ENCODE measurements around the gene GSTM4.
A peak's percentile ranks its signal among the peaks of the same experiment; 100 is the strongest.

GSTM4 gene

GRCh38 chr1:109624201-109625010 lies 31.5 kb upstream of the GSTM4 start:
- no peak for DNase-seq (ENCODE audit: low spot score)

GRCh38 chr1:109625176-109625575 lies 30.7 kb upstream of the GSTM4 start:
- DNase-seq (ENCODE audit: low spot score) = no peak

- DNase-seq (ENCODE audit: low spot score) = no peak
These were observed 30.0 kb upstream of the GSTM4 start for GRCh38 chr1:109625601-109626560.

GRCh38 chr1:109626682-109627408 lies 29.1 kb upstream of the GSTM4 start:
- DNase-seq (ENCODE audit: low spot score) = no peak

GRCh38 chr1:109627692-109628399 lies 28.1 kb upstream of the GSTM4 start:
- DNase-seq (ENCODE audit: low spot score) = no peak

- DNase-seq (ENCODE audit: low spot score) = peak; percentile 23
These were observed 27.2 kb upstream of the GSTM4 start for GRCh38 chr1:109628540-109629321.

- DNase-seq (ENCODE audit: low spot score) = no peak
These were observed 26.4 kb upstream of the GSTM4 start for GRCh38 chr1:109629372-109630030.

GRCh38 chr1:109630081-109630897 lies 25.6 kb upstream of the GSTM4 start:
- no peak for DNase-seq (ENCODE audit: low spot score)

- DNase-seq (ENCODE audit: low spot score) = no peak
These were observed 24.9 kb upstream of the GSTM4 start for GRCh38 chr1:109630898-109631512.

GRCh38 chr1:109631513-109632505 lies 24.1 kb upstream of the GSTM4 start:
- DNase-seq (ENCODE audit: low spot score) = no peak

- no peak for DNase-seq (ENCODE audit: low spot score)
These were observed 23.1 kb upstream of the GSTM4 start for GRCh38 chr1:109632671-109633346.

- no peak for DNase-seq (ENCODE audit: low spot score)
These were observed 21.6 kb upstream of the GSTM4 start for GRCh38 chr1:109634292-109634691.

- DNase-seq (ENCODE audit: low spot score) = no peak
These were observed 20.8 kb upstream of the GSTM4 start for GRCh38 chr1:109634771-109635750.

GRCh38 chr1:109635862-109636200 lies 20.1 kb upstream of the GSTM4 start:
- DNase-seq (ENCODE audit: low spot score) = no peak

- no peak for DNase-seq (ENCODE audit: low spot score)
These were observed 19.5 kb upstream of the GSTM4 start for GRCh38 chr1:109636201-109636952.

Measured in RKO (cell line).